ENCODE measurements around the gene ST6GALNAC3.

GRCh38 chr1:76679534-76680152 lies 605.1 kb downstream of the ST6GALNAC3 start:
- TF ChIP-seq FOXM1 (IDR thresholded peaks at IDR 0.05; ENCODE audit: borderline replicate concordance) (no peak), ZNF384 (IDR thresholded peaks at IDR 0.05) (no peak), FOXA1 (IDR thresholded peaks at IDR 0.05) (no peak), SP1 (IDR thresholded peaks at IDR 0.05) (no peak), HDGF (IDR thresholded peaks at IDR 0.05; ENCODE audit: borderline replicate concordance) (no peak), ELF4 (IDR thresholded peaks at IDR 0.05) (no peak), ARNT (IDR thresholded peaks at IDR 0.05) (no peak), SUZ12 (IDR thresholded peaks at IDR 0.05) (no peak), PKNOX1 (IDR thresholded peaks at IDR 0.05) (no peak), FOXK2 (IDR thresholded peaks at IDR 0.05) (no peak)

All from HEK293T (cell line).